GM15510 (cell line): ENCODE measurements around the gene SENP8.

Experiments
- POLR2A ChIP-seq: IDR thresholded peaks from 3 replicates; pipeline ENCODE4 v1.6.1; 2011; ENCODE audit warnings: borderline replicate concordance; ENCODE audit not compliant: insufficient read length; ENCODE audit errors: extremely low read depth

The SENP8 gene

DNA sequence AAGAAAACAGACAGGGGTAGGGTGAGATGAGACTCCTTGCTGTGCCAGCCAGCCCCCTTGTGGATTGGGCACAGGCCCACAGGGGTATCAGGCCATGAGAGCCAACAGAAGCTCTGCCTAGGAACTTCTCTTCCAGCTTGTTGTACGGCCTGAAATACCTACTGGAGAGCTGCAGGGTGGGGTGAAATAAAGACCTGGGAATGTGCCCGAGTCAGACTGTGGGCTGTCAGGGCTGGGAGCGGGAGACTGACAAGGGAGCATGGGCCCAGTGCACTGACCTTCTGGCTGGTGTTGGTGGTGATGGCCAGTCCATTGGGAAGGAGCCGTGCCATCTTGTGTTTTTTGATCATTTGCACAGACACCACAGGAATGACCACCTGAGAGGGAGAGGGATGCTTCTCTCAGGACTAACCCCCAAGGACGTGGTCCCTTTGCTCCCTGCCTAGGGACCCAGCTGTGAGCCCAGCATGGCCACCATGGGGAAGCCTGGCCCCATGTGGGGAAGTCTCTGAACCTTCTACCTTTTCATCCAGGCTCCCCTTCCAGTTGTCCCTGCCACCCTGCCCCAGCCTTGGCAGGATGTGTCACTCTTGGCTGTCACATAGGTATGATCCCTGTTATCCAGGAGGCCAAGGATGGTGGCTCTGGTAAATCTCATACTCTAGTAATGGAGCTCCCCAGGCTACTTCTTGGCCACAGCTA lies 48.7 kb downstream of the SENP8 start:
- TF ChIP-seq POLR2A: no peak

DNA sequence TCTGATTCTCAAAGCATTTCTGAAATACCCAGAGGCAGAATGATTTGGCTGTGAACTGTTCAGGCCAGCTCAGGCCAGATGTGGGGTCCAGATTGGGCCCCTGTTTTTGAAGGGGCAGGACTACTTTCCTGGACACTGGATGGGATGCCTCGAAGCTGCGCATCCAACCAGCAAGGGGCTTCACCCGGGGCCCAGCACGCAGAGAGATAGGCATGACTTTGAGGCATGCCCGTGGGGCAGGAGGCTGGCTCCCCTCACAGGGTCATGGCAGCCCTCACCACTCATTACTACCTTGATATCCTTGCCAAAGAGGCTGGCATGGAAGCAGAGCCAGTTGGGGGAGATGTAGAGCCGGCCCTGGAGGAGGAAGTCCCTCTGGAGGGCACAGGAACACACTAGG lies 49.2 kb downstream of the SENP8 start:
- TF ChIP-seq POLR2A: no peak

DNA sequence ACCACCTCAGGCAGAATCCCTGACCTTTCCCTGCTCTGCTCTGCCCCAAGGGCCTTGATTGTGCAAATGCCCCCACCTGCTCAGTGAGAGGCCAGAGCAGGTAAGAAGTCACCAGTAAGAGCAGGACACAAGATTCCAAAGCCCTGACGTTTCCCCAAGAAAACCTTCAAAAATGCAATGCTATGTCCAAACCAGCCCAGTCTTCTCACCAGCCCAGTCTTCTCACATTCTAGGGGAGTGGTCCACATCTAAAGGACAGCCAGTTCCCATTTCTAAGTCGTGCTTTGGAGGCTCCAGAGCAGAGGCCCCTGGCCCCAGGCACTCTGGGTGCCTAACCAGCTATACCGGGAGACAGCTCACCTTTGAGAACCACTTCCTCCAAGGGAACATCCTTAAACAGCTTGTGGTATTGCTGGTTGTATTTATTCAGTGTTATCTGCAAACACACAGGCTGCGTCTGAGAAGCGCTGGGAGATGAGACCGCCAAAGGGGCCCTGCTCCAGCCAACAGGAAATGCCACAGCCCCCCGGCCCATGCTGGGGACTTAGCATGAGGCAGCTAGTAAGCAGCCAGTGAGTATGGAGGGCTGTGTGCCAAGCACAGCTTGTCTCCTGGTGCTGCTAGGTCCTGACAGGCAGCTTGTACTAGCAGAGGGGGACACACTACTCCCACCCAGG lies 50.1 kb downstream of the SENP8 start:
- TF ChIP-seq POLR2A: no peak

DNA sequence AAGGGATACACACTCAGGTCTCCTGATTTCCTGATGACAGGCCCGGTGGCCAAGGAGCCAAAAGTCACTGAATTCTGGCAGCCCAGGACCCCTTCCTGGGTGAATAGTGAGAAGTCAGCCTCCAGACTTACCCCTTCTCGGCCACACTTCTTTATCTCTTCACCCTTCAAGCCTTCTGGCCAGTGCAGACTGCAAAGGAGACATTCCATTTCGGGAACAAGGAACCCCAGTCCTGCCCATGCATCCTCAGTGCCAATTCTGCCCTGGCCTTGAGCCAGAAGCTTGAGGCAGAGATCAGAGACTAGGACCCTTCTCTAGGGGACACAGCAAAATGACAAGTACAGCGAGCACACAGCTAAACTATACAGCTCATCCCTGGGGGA lies 50.6 kb downstream of the SENP8 start:
- no peak for TF ChIP-seq POLR2A

DNA sequence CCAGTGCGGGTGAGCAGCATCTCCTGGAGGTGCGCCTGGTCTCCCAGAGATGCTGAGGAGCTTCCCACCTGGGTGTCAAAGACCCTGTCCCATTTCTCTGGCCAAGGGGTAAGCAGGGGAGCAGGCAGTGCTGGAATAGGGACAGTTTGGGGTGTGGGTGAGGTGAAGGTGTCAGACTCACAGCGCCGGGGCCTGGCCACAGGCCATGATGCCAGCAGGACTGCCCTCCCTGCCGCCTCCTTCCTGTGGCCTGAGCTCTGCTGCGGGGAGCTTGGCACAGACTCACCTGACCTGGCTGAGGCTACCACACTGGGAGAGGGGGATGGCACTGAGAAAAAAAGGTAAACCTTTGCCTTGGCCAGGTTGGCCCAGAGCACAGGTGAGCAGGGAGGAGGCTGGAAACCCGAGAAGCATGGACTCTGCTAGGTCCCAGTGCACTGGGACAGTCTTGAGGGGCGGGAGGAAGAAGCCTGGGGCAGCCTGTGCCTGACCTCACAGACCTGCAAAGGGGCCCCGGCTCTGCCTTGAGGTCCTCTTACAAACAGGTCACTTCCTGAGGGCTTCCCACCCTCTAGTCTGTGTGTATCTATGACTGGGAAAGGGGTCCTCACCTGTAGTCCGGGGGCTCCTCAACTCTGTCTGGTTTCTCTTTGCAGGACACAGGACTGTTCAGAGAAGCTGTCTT lies 51.2 kb downstream of the SENP8 start:
- TF ChIP-seq POLR2A: no peak

DNA sequence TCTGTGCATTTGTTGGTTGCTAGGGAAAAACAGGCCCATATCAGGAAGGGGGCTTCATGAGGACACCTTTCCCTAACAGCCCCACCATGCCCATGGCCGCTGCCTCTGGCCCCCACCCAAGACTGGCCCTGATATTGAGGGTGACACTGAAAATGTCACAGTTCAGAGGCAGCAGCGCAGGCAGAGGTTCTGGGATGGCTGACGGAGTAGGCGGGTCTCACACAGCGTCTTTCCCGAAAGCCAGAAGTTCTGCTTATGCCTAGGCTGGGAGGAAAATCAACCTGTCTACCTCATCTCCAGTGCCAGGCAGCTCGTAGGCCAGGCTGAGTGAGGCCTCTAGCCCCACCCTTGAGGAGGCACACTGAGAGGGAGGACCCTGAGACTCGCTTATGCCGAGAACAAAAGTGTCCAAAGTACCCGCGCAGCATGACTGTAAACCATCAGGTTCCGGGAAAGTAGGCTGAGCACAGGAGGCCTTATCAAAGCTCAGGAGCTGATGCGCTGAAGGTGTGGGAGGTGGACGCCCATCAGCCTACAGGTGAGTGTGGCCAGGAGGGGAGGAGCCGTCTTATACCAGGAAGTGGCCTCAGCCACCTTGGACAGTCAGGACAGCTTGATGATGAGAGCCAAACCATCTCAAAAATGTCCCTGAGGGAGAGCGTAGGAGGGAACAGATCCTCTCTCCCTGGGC lies 51.9 kb downstream of the SENP8 start:
- no peak for TF ChIP-seq POLR2A

DNA sequence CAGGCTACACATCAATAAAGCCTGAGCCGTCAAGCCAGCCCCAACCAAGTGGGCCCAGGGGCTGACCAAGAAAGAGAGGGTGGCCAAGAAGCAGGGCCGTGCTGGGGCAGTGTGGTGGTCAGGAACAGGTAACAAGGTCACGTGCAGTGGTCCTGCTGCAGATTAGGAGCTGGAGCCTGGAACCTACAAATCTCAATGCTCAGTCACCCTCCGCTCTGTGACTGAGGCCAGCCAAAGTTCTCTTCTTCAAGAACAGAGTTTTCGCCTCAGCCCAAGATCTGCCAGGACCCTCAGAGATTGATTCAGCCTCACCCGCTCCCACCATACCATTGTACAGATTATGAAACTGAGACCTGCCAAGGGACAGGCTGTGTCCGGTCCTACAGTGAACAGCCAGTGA lies 52.5 kb downstream of the SENP8 start:
- no peak for TF ChIP-seq POLR2A

DNA sequence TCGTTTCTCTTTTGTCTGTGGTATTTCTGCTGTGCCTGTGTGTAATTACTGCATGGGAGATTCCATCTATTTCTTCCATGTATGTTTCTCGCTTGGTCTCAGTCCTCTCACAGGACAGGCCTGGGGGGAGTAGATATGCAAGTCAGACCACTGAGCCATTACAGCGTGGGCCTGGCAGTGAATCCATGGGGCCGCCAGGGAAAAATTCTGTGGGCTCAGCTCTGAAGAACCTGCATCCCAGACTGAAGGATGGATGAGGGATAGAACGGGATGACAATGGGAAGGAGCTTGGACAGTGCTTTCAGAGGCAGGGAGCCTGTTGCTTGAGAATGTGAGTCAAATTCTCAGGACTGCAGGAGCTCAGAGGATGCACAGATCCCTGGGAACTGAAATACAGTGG lies 54.6 kb downstream of the SENP8 start:
- no peak for TF ChIP-seq POLR2A

DNA sequence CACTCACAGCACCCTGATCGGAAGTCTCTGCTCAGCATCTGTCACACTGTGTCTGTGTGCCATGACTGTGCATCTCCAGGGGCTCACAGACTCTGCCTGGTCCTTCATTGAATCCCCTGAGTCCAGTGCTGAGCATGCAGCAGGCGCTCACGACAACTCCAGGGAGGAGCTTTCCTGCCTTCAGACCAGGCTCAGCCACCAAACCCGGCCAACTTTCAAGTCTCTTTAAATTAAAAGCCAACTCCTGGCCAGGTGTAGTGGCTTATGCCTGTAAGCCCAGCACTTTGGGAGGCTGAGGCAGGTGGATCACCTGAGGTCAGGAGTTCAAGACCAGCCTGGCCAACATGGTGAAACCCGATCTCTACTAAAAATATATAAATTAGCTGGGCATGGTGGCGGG lies 55.2 kb downstream of the SENP8 start:
- TF ChIP-seq POLR2A: no peak

DNA sequence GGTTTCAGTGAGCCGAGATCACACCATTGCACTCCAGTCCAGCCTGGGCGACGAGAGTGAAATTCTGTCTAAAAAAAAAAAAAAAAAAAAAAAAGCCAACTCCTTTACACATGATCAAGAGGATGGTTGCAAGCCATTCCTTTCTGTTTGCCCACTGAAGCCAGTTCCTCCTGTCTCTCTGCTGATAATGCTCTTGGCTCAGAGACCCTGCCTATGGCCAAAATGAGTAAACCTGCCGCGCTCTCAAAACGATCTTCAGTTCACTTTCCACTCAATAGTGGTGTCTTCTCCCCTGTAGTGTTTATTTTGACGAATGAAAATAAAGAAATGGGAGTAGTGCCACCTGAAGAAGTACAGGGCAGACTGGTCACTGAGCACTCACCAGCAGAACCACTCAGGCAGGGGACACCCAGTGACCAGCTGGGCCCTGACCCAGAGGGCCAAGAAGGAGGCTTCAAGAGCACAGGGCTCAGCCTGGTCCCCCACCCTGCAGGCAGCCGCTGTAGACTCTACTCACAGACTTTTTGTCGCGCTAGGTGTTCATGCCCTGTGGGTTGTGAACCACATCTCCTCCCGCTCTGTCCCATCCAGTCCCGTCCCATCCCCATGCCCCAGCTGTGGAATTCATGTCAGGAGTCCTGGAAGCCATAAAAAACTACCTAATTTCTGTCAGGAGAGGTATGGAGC lies 55.8 kb downstream of the SENP8 start:
- TF ChIP-seq POLR2A: no peak

DNA sequence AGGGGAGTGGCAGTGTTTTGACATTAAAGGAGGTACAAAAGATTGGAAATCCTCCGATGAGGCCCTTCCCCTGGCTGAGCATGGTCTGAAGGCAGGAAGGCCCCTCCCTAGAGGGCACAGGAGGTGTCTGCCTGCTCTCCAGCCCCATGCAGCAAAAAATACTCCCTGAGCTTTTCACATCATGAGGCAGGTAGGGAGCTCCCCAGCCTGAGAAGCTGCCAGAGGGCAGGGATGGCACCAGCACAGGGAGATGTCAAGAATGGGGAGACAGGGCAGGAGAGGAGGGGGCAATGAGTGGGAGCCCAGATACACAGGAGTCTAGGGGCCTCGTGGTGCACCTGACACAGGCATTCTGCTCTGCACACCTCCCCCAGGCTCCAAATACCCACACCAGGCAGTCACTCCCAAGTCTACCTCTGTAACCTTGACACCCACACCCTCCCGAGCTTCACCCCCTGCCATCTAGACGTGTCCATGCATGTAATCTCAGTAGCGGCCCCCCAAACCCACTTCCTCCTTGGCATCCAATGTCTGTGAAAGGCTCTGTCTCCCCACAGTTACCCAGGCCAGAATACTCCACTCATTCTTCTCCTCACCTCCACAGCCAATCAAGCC lies 56.5 kb downstream of the SENP8 start:
- TF ChIP-seq POLR2A: no peak

DNA sequence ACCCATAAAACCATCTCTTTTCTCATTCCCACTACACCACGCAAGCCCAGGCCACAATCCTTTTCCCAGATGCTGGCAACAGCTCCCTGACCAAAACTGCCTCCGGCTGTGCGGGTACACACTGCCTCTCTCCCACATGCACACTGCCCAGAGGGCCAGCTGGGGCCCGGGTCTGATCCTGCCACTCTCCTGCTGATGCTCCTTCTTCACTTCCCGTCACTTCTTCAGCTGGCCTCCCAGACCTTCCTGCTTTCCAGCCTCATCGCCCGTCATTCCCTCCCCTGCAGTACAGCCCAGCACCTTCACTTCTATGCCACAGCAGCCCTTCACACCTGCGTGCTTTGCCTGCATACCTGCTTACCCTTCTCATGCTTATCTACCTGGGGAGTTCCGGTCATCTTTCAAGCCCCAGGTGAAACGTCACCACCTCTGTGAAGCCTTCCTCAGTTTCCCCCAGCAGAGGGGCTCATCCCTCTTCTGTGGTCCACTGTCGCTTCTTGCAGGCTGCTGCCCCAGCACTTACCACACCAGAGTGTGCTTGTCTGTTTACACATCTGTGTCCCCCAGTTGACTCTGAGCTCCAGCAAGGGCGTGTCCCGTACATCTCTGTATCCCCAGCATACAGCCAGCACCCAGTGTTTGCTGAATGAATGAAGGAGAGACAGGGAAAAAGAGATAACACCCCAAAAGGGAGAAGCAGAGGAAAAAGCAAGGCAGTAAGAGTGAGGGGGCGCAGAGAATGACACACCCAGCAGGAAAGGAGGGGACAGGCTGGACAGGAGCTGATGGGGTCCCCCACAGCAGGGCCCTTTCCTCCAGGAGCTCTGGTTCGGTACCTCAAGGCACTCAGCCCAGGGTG lies 57.2 kb downstream of the SENP8 start:
- TF ChIP-seq POLR2A: no peak

DNA sequence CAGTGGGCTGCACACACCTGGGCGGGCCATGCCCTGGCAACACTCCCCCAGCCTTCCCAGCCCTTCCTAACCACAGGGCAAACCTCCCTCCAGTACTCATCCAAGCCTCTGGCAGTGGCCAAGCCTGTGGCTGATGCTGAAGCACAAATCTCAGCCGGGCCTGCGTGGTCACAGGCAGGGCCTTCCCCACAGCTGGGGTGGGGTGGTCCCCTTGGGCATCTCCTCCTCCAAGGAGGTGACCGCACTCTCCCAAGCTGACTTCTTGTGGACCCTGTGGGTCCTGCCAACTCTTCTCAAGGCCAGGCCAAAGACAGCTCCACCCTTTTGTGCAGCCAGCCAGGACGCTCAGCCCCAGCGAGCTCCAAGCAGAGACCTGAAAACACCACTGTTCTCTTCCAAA lies 58.0 kb downstream of the SENP8 start:
- TF ChIP-seq POLR2A: no peak

DNA sequence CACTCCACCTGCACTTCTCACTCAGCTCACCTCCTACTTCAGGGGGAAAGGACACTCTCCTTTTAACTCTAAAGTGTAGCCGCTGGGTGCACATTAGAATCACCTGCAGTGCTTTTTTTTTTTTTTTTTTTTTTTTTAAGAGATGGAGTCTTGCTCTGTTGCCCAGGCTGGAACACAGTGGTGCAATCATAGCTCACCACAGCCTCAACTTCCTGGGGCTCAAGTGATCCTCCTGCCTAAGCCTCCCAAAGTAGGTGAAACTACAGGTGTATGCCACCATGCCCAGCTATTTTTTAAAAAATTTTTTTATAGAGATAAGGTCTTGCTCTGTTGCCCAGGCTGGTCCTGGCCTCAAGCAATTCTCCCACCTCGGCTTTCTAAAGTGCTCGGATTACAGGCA lies 58.5 kb downstream of the SENP8 start:
- TF ChIP-seq POLR2A: no peak

DNA sequence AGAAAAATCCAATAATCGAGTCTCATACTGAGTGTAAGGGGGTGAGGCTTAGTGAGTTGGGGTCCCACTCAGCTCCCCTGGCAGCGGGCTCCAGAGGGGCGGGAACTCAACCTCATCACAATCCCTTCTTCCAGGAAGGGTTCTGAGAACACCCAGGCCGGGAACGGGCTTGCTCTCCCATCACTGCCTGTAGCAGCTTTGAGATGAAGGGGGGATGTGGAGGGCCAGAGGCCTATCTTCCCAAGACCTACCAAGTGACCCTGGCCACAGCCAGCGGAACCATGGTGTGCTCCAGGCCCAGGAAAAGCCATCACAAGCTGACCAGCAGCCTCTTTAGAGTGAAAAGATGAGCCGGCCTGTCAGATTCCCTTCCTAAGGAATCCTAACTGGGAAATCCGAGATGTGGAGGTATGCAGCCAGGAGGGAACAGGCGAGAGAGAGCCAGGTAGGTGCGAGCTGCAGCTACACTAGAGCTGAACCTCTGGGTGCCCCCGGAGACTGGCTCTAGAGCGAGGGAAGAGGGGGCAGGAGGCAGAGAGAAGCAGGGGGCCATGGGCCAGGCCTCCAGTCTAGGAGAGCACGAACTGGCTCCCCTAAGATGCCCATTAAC lies 60.9 kb downstream of the SENP8 start:
- no peak for TF ChIP-seq POLR2A
